HG02610 (cell line): ENCODE results near the gene B3GNT5.

ENCODE experiments used
- ATAC-seq: cut with Tn5 transposase; IDR thresholded peaks from one replicate; pipeline ENCODE4 v1.9.1; 2021; ENCODE audit warnings: mild to moderate bottlenecking, moderate library complexity; ENCODE audit not compliant: unreplicated experiment

B3GNT5 gene, protein sequence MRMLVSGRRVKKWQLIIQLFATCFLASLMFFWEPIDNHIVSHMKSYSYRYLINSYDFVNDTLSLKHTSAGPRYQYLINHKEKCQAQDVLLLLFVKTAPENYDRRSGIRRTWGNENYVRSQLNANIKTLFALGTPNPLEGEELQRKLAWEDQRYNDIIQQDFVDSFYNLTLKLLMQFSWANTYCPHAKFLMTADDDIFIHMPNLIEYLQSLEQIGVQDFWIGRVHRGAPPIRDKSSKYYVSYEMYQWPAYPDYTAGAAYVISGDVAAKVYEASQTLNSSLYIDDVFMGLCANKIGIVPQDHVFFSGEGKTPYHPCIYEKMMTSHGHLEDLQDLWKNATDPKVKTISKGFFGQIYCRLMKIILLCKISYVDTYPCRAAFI

DNA sequence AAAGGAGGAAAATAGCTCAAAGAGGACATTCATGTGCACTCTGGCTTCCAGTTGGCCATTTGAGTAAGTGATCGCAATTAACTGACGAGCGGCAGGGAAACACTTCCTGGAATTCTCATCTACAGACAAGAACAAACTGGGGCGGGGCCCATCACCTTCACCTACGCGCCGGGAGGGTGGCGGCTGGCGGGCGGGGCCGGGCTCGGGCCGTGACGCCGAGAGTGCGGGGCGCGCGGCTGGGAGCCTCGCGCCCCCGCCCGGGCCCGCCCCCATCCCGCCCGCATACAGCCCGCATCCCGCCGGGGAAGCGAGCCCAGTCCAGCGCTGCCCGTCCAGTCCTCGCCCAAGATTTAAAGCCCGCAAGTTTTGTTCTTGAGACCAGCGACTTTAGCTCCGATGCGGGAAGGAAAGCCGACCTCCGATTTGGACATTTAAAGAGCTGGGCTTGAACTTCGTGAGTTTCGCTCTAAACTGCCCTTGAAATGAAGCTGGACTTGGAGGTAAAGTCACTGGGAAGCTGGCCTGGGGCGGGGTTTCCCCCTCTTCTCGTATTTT, at the start of gene B3GNT5:
B3GNT5 (plus strand) TSS at position 281 of the 555 bp plus-strand sequence. CDS start 16,546 bp downstream, outside the sequence.
- ATAC-seq: no peak

DNA sequence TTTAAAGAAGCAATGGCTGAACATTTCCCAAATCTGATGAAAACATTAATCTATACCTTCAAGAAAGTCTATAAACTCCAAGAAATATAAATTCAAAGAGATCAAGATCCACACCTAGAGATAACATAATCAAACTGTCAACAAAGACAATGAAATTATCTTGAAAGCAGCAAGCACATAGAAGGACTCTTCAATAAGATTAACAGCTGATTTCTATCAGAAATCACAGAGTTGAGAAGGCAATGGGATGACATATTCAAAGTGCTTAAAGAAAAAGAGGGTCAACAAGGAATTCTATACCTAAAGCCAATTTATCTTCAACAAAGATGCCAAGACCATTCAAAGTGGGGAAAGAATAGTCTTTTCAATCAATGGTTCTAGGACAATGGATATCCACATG, 49.4 kb upstream of the B3GNT5 start:
- no peak for ATAC-seq

DNA sequence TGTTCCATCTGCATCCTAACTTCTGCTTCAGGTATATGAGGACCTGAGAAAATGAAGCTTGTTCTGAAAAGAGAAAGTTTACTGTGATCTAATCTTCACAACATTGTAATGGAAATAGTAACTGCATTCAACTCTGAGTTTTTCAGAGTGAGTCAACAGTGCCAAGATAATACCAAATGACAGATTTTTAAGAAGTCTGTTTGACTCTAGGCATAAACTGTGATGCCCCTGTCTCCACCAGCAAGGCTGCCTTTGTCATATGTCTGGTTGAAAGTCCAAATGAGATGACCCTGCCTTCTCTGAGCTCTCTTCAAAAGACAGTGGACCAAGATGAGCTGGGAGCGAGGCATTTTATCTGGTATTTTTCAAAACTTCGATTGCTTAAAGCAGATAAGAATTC, 44.8 kb upstream of the B3GNT5 start:
- ATAC-seq: no peak

DNA sequence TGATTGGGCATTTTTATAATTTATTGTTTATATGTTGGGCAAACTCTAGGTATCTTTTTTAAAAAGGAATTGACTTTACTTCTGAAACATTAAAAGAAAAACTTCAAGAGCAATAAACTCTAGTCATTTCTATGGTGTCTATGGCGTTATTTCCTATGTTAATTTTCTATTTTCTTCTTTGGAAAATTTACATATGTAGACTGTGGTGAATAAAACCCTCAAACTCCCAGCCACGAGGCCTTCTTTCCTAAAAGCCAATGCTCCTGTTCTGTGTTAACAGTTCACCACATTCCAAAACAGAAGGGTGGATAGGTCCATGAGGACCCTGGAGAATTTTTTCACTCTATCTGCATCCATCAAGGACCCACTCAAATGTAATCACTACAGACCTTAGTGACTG, 44.3 kb upstream of the B3GNT5 start:
- no peak for ATAC-seq

DNA sequence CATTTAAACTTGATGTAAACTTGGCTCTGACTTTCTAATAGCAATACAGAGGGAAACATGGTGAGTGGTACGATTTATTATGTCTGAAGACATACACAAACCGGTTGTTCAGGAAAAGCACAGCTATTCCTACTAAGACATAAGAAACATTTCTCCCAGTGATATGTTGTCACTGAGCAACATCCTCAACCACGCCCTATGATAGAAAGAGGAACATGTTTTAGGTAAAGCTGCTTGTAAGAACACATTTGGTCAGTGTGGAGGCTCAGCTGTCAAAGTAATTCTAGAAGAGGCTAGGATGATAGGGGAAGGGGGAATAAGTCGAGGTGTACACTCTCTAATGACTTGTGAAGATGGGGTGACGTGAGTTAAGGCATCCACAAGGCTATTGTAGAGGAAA, 42.7 kb upstream of the B3GNT5 start:
- ATAC-seq: no peak

DNA sequence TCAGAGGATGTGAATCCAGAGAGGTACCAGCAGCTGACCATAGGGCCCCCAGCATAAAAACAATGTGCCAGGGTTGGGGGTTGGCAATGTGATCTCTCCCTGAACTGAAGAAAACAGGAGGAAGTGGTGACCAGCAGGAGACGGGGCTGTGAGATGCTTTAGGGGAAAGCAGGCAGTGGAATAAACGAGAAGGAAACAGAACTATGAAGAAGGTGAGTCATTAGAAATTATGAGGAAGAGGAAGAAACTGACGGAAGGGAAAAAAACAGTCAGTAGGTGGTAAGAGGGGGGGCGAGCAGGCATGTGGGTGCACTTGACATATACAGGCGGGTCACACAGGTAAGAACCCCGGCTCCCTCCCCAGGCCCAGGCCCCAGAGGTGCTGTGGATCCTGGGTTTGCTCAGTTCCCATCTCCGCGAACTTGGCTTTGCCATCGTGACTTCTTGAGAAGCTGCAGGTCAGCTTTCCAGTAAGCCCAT, 42.2 kb upstream of the B3GNT5 start:
- ATAC-seq: no peak

DNA sequence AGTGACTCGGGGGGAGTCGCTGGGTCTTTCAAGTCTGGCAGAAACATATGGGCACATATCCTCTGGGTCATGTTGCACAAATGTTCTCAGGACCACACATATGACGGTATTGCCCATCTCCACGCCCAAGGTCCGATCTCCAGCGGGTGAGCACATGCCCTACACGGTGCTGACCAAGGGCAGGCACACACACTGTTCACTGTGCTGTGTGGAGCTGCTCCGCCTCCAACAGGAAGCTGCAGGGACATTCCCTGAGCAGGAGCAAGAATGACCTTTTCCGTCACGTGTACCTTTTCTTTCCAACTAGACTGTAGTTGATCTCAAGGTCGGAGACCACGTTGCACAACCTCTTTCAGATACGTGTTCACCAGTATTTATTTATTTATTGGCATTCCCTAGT, 41.7 kb upstream of the B3GNT5 start:
- no peak for ATAC-seq

DNA sequence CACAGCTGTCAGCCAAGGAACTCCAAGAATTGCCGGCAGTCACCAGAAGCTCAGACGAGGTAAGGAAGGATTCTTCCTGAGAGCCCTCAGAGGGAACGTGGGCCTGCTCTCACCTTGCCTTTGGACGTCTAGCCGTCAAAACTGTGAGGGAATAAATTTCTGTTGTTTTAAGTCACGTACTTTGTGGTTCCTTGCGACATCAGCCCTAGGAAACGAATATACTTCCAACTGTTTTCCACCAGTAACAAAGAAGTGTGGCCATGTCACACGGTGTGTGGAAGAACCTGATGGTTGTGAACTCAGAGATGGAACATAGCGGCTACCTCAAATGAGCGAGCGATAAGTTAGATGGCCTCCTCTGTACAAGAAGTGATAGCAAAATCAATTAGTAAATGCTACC, 41.0 kb upstream of the B3GNT5 start:
- no peak for ATAC-seq

DNA sequence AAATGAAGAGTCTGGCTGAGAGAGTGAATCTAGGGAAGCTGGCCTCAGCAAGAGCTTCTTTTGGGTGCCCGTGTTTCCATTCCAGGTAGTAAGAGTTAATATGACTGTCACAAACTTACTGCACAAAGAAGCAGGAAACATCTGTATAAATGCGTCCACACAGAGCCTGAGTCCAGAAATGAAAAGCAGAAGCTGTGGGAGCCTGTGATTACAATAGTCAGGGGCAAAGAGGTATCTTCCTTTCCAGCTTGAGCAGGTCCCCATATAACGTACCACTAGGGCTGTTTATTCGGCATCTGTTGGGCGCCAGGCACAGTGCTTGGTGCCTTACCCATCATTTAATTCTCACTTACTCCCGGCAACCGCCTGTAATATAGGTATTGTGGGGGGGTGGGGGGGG, 40.5 kb upstream of the B3GNT5 start:
- no peak for ATAC-seq

DNA sequence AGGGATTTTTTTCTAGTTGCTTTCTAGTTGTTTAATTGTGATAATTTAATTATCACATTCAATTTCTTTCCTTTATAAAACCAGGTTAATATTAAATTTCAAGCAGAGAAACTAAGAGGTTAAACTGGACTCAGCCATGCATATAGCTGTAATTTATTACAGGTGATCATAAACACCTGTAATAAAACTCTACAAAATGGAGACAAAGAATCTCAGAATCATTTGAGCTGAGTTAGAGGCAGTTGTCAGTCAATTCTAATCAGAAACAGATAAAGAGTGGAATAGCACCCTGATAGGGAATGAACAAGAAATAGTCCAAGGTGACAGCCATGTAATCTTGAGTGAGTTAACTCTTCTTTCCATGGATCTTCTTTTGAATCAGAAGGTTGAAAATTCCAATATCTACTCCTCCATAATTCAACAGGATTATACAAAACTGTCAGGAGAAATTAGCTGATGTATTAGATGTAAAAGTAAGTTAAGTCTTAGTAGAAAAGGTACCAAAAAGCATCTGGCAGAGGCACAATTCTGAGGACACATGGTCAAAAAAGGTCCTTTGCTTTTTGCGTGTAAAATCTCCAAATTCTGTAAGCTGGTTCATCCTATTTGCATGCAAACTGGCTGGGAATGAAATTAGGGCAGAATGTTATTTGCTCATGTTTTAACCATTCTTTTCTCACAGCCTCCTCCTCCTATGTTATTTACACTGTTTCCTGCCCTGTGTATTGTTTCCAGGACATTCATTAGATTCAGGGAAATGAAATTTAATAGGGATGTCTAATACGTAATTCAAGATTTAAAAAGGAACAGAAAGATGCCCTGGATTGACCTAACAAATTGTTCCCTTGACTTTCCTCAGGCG, 39.4 kb upstream of the B3GNT5 start:
- no peak for ATAC-seq

DNA sequence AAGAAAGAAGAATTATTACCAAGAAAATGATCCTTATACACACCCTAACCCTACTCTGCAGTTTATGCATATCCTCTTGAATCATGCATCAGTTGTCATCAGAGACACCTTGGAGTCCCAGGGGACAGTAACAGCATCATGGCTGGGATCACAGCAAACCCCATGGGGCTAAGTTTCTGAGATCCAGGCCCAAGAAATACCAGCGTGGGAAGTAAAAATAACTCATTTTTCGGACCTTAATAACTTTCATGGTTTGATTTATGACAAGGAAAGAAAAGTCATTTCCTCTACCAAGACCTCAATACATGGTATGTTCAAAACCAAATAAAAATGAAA, 38.8 kb upstream of the B3GNT5 start:
- ATAC-seq: no peak

DNA sequence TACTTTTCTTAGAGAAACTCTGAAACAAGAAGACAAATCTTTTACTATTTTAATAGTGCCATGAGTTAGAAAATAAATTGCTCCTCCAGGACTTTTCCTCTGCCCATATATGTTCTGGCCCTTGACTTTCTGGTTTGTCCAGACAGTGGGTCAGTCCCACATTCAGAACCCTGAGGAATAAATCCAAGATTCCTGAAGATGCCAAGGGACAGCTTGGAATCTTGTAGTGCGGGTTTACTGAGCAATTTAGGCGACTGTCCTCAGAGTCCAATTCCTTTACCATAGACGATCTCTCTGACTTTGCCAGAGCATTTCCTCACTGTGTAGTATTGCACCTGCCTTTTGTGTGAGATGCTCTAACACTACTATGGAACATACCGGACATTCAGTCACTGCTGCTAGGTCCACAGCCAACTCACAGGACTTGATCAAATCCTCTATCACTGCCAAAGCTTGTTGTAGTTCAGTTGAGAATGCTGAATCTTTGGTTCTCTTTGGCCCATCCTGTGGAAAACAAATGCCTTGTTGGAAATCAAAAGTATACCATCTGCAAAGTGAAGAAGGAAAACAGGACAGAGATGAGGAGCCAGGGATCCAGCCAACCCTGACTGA, 37.4 kb upstream of the B3GNT5 start:
- ATAC-seq: no peak

DNA sequence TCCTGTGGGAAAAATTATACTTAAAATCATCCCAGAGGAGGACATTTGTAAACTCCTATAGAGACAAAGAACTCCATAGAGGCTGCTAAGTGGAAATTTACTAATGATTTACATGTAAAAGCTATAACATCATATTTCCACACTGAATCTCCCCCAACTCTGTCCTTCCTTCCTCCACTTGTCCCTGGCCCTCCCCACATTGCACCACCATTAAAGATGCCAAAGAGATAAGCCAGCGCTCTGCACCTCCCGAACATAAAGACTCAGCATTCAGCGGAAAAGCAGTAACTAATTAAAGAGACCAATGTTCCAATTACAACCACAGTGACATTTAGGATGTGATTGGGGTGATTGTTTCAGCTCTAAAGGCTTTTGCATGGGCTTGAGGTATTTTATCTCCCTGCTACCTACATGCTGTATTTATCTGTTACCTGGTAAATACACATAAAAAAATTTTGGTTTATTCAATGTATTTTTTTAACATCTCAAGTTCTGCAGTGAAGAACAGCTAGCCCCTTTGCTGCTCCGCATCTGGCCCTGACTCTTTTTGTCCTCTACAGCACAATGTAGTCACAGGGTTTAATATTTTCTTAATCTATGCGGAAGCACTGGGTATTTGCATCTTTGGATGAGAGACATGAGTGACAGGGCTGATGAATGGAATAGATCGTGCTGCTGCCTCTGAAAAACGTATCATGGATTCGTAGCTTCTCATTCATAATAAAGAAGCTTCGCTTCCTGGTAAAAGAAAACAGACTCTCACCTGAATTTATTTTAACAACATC, 35.3 kb upstream of the B3GNT5 start:
- ATAC-seq: no peak

DNA sequence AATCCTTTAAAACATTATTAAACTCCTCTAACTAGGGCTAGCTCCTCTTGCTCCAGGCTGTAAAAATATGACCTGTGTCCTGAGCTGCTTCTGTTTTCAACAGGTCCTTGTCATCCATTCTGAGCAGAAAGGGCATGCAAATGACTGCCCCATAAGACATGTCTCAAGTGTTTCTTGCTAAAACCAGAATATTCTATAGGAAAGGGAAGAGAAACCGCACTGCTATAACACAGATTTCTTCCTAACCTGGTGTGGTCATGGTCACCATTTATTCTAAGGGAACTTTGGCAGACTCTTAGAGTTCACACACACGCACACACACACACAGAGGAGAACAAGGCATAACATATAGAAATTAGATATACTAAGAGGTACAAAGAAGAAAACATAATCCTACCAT, 34.2 kb upstream of the B3GNT5 start:
- no peak for ATAC-seq

DNA sequence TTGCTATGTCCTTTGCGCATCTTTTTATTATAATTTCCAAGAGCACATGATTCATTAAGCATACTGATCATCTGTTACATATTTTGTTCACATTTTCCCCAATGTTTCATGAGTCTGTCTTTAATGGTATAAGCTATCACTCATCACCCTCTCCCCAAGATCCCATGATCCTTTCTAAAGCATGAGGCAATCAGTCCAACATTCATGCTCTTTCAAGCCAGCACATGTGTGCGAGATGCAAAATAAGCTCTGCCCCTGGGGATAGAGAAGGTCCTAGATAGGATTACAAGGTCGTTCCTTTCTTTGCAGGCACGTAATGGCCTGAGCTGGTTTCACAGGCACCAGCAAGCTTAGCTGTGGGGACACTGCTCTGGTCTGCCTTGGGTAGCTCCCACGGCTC, 32.2 kb upstream of the B3GNT5 start:
- no peak for ATAC-seq

DNA sequence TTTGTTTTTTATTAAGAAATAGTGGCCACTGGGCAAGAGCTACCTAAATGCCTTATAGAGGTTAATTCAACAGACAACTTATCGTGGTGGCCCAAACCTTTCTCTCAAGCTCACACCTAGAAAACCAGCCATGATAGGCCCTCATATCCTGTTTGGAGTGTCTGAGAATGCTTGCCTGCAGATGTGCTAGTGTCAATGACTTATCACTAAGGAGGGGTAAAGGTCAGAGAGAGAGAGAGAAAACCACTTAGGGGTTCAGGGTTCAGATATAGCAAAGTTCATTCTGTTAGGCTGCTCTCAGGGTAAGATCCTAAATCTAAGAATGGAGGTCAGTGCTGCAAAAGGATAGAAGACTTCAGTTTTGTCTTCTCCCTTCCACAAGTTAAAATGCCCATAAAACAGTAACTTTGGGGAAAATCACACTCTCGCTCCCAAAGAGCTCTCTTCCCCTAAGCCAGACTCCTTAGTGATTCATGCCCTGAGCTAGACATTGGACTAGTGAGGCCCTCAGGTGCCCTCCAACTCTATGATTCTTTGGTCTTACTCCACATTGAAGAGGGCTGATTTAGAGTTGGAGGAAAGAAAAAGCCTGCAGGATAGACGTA, 30.3 kb upstream of the B3GNT5 start:
- no peak for ATAC-seq

DNA sequence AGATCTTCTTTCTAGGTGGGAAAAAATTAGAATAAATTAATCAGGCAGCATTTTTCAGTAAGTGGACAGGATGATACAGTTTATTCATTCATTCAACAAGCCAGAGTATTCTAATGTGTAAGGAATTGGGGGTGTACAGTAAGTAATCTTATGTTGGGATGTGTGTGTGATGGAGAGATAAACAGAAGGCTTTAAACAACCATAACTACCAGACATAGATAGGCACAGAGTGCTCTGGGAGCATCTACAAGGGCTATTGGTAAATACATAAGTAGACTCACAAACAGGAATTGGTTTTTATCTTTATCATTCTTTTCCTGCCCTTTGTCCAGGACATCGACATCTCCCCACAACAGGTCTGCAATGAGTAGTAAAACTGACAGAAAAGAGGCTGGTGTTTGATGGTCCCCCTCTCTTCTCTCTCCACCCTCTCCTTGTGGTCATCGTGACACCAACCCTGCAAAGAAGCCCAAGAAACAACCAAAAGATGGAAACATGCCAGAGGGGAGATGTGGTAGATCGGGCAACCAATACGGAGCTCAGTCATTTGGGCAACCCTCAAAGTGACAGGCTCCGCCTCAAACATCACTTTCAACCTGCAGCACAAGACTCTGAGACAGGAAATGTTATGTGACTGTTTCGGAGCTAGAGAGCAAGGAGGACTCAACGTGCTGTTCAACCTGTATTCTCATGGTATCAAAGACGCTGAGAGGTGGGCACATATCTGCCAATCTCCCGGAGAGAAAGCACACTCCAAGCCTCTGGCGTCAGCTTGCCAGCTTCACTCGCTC, 28.7 kb upstream of the B3GNT5 start:
- ATAC-seq: no peak

DNA sequence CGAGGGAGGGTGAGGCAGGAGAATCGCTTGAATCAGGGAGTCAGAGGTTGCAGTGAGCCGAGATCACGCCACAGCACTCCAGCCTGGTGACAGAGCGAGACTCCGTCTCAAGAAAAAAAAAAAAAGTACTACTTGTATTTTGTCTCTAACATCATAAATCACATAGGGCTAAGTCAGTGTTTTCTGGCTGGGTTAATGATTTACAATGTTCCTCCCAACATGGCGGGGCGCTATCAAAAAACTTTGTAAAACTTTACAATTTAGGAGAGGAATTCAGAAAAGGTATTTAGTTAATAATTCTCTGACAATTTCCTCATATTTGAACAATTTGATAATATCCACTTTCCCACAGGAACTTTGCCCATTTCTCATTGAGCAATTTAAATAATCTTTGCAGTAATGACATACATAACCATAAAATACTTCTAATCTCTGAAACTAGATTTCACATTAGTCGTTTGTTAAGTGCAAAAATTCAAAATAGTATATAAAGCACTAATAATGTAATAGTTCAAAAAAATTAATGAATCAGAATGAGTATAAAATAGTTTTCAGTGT, 26.6 kb upstream of the B3GNT5 start:
- no peak for ATAC-seq

DNA sequence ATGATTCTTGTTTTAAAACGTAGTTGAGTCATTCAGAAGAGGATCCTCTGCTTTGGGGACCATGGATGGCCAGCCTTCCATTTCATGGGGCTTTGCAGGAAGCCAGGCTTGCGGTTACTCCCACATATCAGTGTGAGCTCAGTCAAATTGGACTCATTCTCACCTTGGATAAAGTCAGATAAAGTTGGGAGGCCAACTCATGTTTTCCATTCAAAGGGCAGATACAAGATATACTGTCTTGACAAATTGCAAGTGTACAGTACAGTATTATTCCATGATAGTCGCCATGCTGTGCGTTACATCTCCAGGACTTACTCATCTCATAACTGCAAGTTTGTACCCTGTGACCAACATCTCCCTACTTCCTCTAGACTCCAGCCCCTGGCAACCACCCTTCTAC, 25.5 kb upstream of the B3GNT5 start:
- no peak for ATAC-seq
